Muscle of leg (tissue), 11 donors: ENCODE data around the gene FILIP1L. TPM values are rescaled to one million over a fixed set of nuclear protein-coding genes. Genes with fewer than 3 reads are reported as not detected.

Experiments used
- DNase-seq: peaks from one replicate; pipeline ENCODE4 v3.0.0; 2013
- H3K27ac ChIP-seq: one replicate; pipeline ENCODE4 v1.5.1; 2013; ENCODE audit warnings: mild to moderate bottlenecking, low read length, control low read depth
- H3K27me3 ChIP-seq: one replicate; pipeline ENCODE4 v1.6.1; 2013; ENCODE audit warnings: low read length; ENCODE audit not compliant: control insufficient read depth, insufficient read depth
- H3K36me3 ChIP-seq: one replicate; pipeline ENCODE4 v1.6.1; 2013; ENCODE audit warnings: low read length; ENCODE audit not compliant: control insufficient read depth, insufficient read depth
- H3K4me1 ChIP-seq: one replicate; pipeline ENCODE4 v1.6.1; 2013; ENCODE audit warnings: low read length; ENCODE audit not compliant: control insufficient read depth, insufficient read depth
- H3K4me3 ChIP-seq: one replicate; pipeline ENCODE4 v1.5.1; 2013; ENCODE audit warnings: low read length, control low read depth
- H3K9me3 ChIP-seq: replicated peaks from 2 replicates; pipeline ENCODE4 v1.6.1; 2013; ENCODE audit warnings: low read depth, low read length; ENCODE audit not compliant: control insufficient read depth
- WGBS: methylation state at CpG from one replicate; pipeline ENCODE4 v1.1.5; 2013; ENCODE audit warnings: missing lambda C conversion rate; ENCODE audit not compliant: insufficient coverage; 5-methylcytosine and 5-hydroxymethylcytosine counted together
- polyA plus RNA-seq, 8 donors: library from polyadenylated mRNA; unstranded; fragments of 120-200 nt; gene quantifications; one replicate each; pipeline versions ENCODE4 v1.2.1 to v1.2.3, GENCODE V29; 2013; ENCODE audit warnings: inconsistent platforms in 1 of 8, low replicate concordance in 1 of 8; ENCODE audit not compliant: insufficient read length in 8 of 8, insufficient read depth in 1 of 8
- total RNA-seq: library from RNA; stranded (reverse); fragments of 120-200 nt; gene quantifications from one replicate; pipeline ENCODE4 v1.2.4, GENCODE V29; 2013

FILIP1L gene
- total and polyA plus RNA-seq, 9 donors, result 30.0 to 72.9 (median 51.2) TPM

- no peak for DNase-seq
- H3K9me3 ChIP-seq, result peaks cover 3% of the 10 kb centered on the region
- WGBS, result no CpG with 5 or more reads among the region's 2 CpGs
- H3K27ac ChIP-seq, result no peak overlapping the region
- no peaks in the 10 kb centered on the region for H3K36me3 ChIP-seq
- H3K27me3 ChIP-seq, result no peaks in the 10 kb centered on the region
- H3K4me3 ChIP-seq, result no peak overlapping the region
- H3K4me1 ChIP-seq, result no peaks in the 10 kb centered on the region
Measured at GRCh38 chr3:99982650-99983049, 131.7 kb downstream of the FILIP1L start.

- no peaks in the 10 kb centered on the region for H3K27me3 ChIP-seq
- WGBS, result 100% methylated on average over 1 of the region's 1 CpG
- no peaks in the 10 kb centered on the region for H3K36me3 ChIP-seq
- H3K4me3 ChIP-seq, result no peak overlapping the region
- H3K9me3 ChIP-seq, result peaks cover 3% of the 10 kb centered on the region
- H3K4me1 ChIP-seq, result no peaks in the 10 kb centered on the region
- DNase-seq, result no peak
- no peak overlapping the region for H3K27ac ChIP-seq
Measured at GRCh38 chr3:99981138-99981537, 133.2 kb downstream of the FILIP1L start.

GRCh38 chr3:99980606-99981005 lies 133.7 kb downstream of the FILIP1L start:
- Histone ChIP-seq H3K4me1 (no peaks in the 10 kb centered on the region), H3K27ac (no peak overlapping the region), H3K4me3 (no peak overlapping the region), H3K9me3 (peaks cover 3% of the 10 kb centered on the region), H3K36me3 (no peaks in the 10 kb centered on the region), H3K27me3 (no peaks in the 10 kb centered on the region)
- WGBS, result 100% methylated on average over 2 of the region's 3 CpGs
- DNase-seq, result no peak

- Histone ChIP-seq H3K9me3 (peaks cover 3% of the 10 kb centered on the region), H3K27me3 (no peaks in the 10 kb centered on the region), H3K27ac (no peak overlapping the region), H3K4me1 (no peaks in the 10 kb centered on the region), H3K36me3 (no peaks in the 10 kb centered on the region), H3K4me3 (no peak overlapping the region)
- 100% methylated on average over 1 of the region's 1 CpG for WGBS
- DNase-seq, result no peak
Measured at GRCh38 chr3:99978221-99978620, 136.1 kb downstream of the FILIP1L start.

- no peaks in the 10 kb centered on the region for H3K27me3 ChIP-seq
- no peaks in the 10 kb centered on the region for H3K36me3 ChIP-seq
- no peak overlapping the region for H3K4me3 ChIP-seq
- DNase-seq, result no peak
- H3K9me3 ChIP-seq, result peaks cover 3% of the 10 kb centered on the region
- H3K27ac ChIP-seq, result no peak overlapping the region
- peaks cover 2% of the 10 kb centered on the region for H3K4me1 ChIP-seq
Measured at GRCh38 chr3:99976584-99976983, 137.7 kb downstream of the FILIP1L start.

GRCh38 chr3:99974989-99975388 lies 139.3 kb downstream of the FILIP1L start:
- Histone ChIP-seq H3K27ac (no peak overlapping the region), H3K4me3 (no peak overlapping the region), H3K36me3 (no peaks in the 10 kb centered on the region), H3K27me3 (no peaks in the 10 kb centered on the region), H3K9me3 (peaks cover 3% of the 10 kb centered on the region), H3K4me1 (peaks cover 2% of the 10 kb centered on the region)
- no peak for DNase-seq
- WGBS, result no CpG with 5 or more reads among the region's 2 CpGs

GRCh38 chr3:99972380-99973104 lies 141.8 kb downstream of the FILIP1L start:
- Histone ChIP-seq H3K36me3 (no peaks in the 10 kb centered on the region), H3K27ac (no peak overlapping the region), H3K4me1 (peaks cover 2% of the 10 kb centered on the region), H3K4me3 (no peak overlapping the region), H3K27me3 (no peaks in the 10 kb centered on the region), H3K9me3 (no peaks in the 10 kb centered on the region)
- WGBS, result 60% methylated on average over 1 of the region's 8 CpGs
- DNase-seq, result peak; percentile 67

- no peak for DNase-seq
- H3K4me1 ChIP-seq, result peaks cover 5% of the 10 kb centered on the region
- H3K27ac ChIP-seq, result no peak overlapping the region
- WGBS, result no CpG with 5 or more reads among the region's 3 CpGs
- no peaks in the 10 kb centered on the region for H3K9me3 ChIP-seq
- H3K36me3 ChIP-seq, result no peaks in the 10 kb centered on the region
- no peak overlapping the region for H3K4me3 ChIP-seq
- no peaks in the 10 kb centered on the region for H3K27me3 ChIP-seq
Measured at GRCh38 chr3:99971761-99972160, 142.5 kb downstream of the FILIP1L start.

- no peak overlapping the region for H3K4me3 ChIP-seq
- WGBS, result no CpG with 5 or more reads among the region's 1 CpG
Measured at GRCh38 chr3:99970198-99970597, 144.1 kb downstream of the FILIP1L start.

GRCh38 chr3:99969136-99969535 lies 145.2 kb downstream of the FILIP1L start:
- no peak for DNase-seq
- Histone ChIP-seq H3K27ac (no peak overlapping the region), H3K27me3 (no peaks in the 10 kb centered on the region), H3K4me1 (peaks cover 6% of the 10 kb centered on the region), H3K9me3 (no peaks in the 10 kb centered on the region), H3K4me3 (no peak overlapping the region), H3K36me3 (no peaks in the 10 kb centered on the region)
- whole genome bisulfite sequencing, result 74% methylated on average over 3 of the region's 3 CpGs

More at GRCh38 chr3:99970198-99970597, 144.1 kb downstream of the FILIP1L start:
- H3K9me3 ChIP-seq, result no peaks in the 10 kb centered on the region
- H3K36me3 ChIP-seq, result no peaks in the 10 kb centered on the region
- peaks cover 6% of the 10 kb centered on the region for H3K4me1 ChIP-seq
- DNase-seq, result no peak
- no peak overlapping the region for H3K27ac ChIP-seq
- no peaks in the 10 kb centered on the region for H3K27me3 ChIP-seq

- H3K9me3 ChIP-seq, result no peaks in the 10 kb centered on the region
- H3K36me3 ChIP-seq, result no peaks in the 10 kb centered on the region
- peaks cover 6% of the 10 kb centered on the region for H3K4me1 ChIP-seq
- H3K27me3 ChIP-seq, result no peaks in the 10 kb centered on the region
- no peak for DNase-seq
- H3K27ac ChIP-seq, result peak overlapping the region; percentile 77
- H3K4me3 ChIP-seq, result no peak overlapping the region
- 100% methylated on average over 1 of the region's 2 CpGs for WGBS
Measured at GRCh38 chr3:99967796-99968195, 146.5 kb downstream of the FILIP1L start.
